CD4-positive, alpha-beta T cell (primary cell): ENCODE measurements around the gene LSM14A. TPM values are rescaled to one million over a fixed set of nuclear protein-coding genes. Genes with fewer than 3 reads are reported as not detected.
"Not testable (repeated sequence)": the region's sequence is repeated elsewhere in the genome, so short reads cannot be mapped to it uniquely, and the experiment has no call there.

Source experiments
- ATAC-seq: fragments of 200-7000 bp; cut with Tn5 transposase; one replicate; pipeline ENCODE4 v1.10.0; 2022; ENCODE audit warnings: mild to moderate bottlenecking; ENCODE audit not compliant: poor library complexity
- CTCF ChIA-PET: fragments of 350-600 bp; sonication (Branson Sonifier 250); formaldehyde crosslinking; loops from one replicate; lab custom pipeline; 2021; ENCODE audit warnings: antibody characterized with exemption, inconsistent platforms; lab: Charles Lee
- POLR2A ChIA-PET: fragments of 350-600 bp; sonication (Branson Sonifier 250); formaldehyde crosslinking; loops from one replicate; lab custom pipeline; 2021; ENCODE audit warnings: antibody characterized with exemption, inconsistent platforms; lab: Charles Lee
- DNase-seq, 14 experiments: peaks; one replicate each; pipeline ENCODE4 v3.0.0-alpha.2; 2013 to 2020; ENCODE audit warnings: mixed read lengths in 2 of 14
- H3K27ac ChIP-seq, 2 donors: one replicate each; pipeline versions ENCODE4 v1.5.1 to v1.7.0; 2013; ENCODE audit warnings: low read length in 2 of 2, low read depth in 1 of 2, mild to moderate bottlenecking in 1 of 2
- H3K27me3 ChIP-seq, 2 experiments: 1 replicate in 1 of 2; 2 replicates in 1 of 2; pipeline versions ENCODE4 v1.6.1 to v1.7.0; 2013; ENCODE audit warnings: low read length in 2 of 2, control low read depth in 1 of 2, mild to moderate bottlenecking in 1 of 2, moderate library complexity in 1 of 2; ENCODE audit not compliant: insufficient read depth in 2 of 2, control insufficient read depth in 1 of 2
- H3K36me3 ChIP-seq: one replicate; pipeline ENCODE4 v1.6.1; 2013; ENCODE audit warnings: low read length, control low read depth; ENCODE audit not compliant: insufficient read depth
- H3K4me1 ChIP-seq: one replicate; pipeline ENCODE4 v1.6.1; 2013; ENCODE audit warnings: low read length, control low read depth; ENCODE audit not compliant: insufficient read depth
- H3K4me3 ChIP-seq: one replicate; pipeline ENCODE4 v1.5.1; 2013; ENCODE audit warnings: mild to moderate bottlenecking, low read length, moderate library complexity
- H3K9me3 ChIP-seq, 2 experiments: 1 replicate in 1 of 2; 2 replicates in 1 of 2; pipeline versions ENCODE4 v1.6.1 to v1.7.0; 2013; ENCODE audit warnings: low read length in 2 of 2, mild to moderate bottlenecking in 2 of 2, control low read depth in 1 of 2, moderate library complexity in 1 of 2; ENCODE audit not compliant: control insufficient read depth in 1 of 2, insufficient read depth in 1 of 2
- H3K27ac Mint-ChIP-seq: one replicate; pipeline ENCODE4 v1.8.0; 2020; ENCODE audit warnings: mixed read lengths
- H3K27me3 Mint-ChIP-seq: one replicate; pipeline ENCODE4 v1.8.0; 2021; ENCODE audit warnings: mixed read lengths
- H3K36me3 Mint-ChIP-seq: one replicate; pipeline ENCODE4 v1.8.0; 2021; ENCODE audit warnings: low read depth, mixed read lengths
- H3K4me1 Mint-ChIP-seq: one replicate; pipeline ENCODE4 v1.8.0; 2021; ENCODE audit warnings: low read depth, mixed read lengths
- H3K4me3 Mint-ChIP-seq: one replicate; pipeline ENCODE4 v1.8.0; 2020; ENCODE audit warnings: mild to moderate bottlenecking, mixed read lengths
- H3K9me3 Mint-ChIP-seq: one replicate; pipeline ENCODE4 v1.8.0; 2020; ENCODE audit warnings: mixed read lengths
- intact Hi-C, 2 experiments: fragments of 100-400 bp; cut with DNase I in 1 of 2; cut with micrococcal nuclease in 1 of 2; formaldehyde crosslinking; loops; one replicate each; pipeline versions ENCODE4 v1.15.1 to v1.9.0; 2023 to 2025; cut with DNase I, micrococcal nuclease
- total RNA-seq, 174 experiments: library from RNA in 2 of 174; stranded (reverse) in 2 of 174; gene quantifications; one replicate each; pipeline ENCODE4 v1.2.3 and lab custom pipeline; 2021 to 2026
- TF ChIP-seq, protein P1 (sequence below): fragments of 200-600 bp; IDR thresholded peaks from one replicate; pipeline ENCODE4 v1.8.0; 2022; ENCODE audit warnings: antibody characterized with exemption, mild to moderate bottlenecking

LSM14A gene
- total RNA-seq, 2 experiments from 2014 or later = 210 to 217 TPM

- Histone ChIP-seq H3K4me3 (no peak overlapping the region), H3K36me3 (no peaks in the 10 kb centered on the region), H3K9me3 (no peaks in the 10 kb centered on the region), H3K27ac (no peak overlapping the region), H3K27me3 (no peaks in the 10 kb centered on the region), H3K4me1 (peaks cover 5% of the 10 kb centered on the region)
- peaks cover 20% of the 10 kb centered on the region for H3K4me1 Mint-ChIP-seq
- H3K27ac Mint-ChIP-seq = no peak overlapping the region
- TF ChIP-seq, protein P1, sequence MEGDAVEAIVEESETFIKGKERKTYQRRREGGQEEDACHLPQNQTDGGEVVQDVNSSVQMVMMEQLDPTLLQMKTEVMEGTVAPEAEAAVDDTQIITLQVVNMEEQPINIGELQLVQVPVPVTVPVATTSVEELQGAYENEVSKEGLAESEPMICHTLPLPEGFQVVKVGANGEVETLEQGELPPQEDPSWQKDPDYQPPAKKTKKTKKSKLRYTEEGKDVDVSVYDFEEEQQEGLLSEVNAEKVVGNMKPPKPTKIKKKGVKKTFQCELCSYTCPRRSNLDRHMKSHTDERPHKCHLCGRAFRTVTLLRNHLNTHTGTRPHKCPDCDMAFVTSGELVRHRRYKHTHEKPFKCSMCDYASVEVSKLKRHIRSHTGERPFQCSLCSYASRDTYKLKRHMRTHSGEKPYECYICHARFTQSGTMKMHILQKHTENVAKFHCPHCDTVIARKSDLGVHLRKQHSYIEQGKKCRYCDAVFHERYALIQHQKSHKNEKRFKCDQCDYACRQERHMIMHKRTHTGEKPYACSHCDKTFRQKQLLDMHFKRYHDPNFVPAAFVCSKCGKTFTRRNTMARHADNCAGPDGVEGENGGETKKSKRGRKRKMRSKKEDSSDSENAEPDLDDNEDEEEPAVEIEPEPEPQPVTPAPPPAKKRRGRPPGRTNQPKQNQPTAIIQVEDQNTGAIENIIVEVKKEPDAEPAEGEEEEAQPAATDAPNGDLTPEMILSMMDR = no peak
- no peaks in the 10 kb centered on the region for H3K27me3 Mint-ChIP-seq
- ChIA-PET POLR2A (no interaction called here), CTCF (no interaction called here)
- ATAC-seq (no peak), DNase-seq (no peak)
- no peaks in the 10 kb centered on the region for H3K9me3 Mint-ChIP-seq
- H3K36me3 Mint-ChIP-seq = peaks cover 7% of the 10 kb centered on the region
- intact Hi-C loops = no loop called here
- H3K4me3 Mint-ChIP-seq = no peak overlapping the region
These were observed 65.0 kb downstream of the LSM14A start for GRCh38 chr19:34237283-34237682.

GRCh38 chr19:34237939-34238338 is 65.6 kb downstream of the LSM14A start:
- ATAC-seq = no peak
- Mint-ChIP-seq H3K4me3 (no peak overlapping the region), H3K9me3 (no peaks in the 10 kb centered on the region), H3K4me1 (peaks cover 13% of the 10 kb centered on the region), H3K27ac (no peak overlapping the region), H3K27me3 (no peaks in the 10 kb centered on the region), H3K36me3 (peaks cover under 1% of the 10 kb centered on the region)
- Histone ChIP-seq H3K4me3 (no peak overlapping the region), H3K4me1 (no peaks in the 10 kb centered on the region), H3K27me3 (no peaks in the 10 kb centered on the region), H3K9me3 (no peaks in the 10 kb centered on the region), H3K27ac (no peak overlapping the region), H3K36me3 (no peaks in the 10 kb centered on the region)
- DNase-seq = no peak
- ChIA-PET POLR2A (no interaction called here), CTCF (interaction anchor here (0.6 kb wide), 1 partner anchor 66 kb away, joined by 3 read pairs; no protein-coding TSS in a partner anchor)
- intact Hi-C loops = no loop called here
- TF ChIP-seq, protein P1 = no peak

DNA sequence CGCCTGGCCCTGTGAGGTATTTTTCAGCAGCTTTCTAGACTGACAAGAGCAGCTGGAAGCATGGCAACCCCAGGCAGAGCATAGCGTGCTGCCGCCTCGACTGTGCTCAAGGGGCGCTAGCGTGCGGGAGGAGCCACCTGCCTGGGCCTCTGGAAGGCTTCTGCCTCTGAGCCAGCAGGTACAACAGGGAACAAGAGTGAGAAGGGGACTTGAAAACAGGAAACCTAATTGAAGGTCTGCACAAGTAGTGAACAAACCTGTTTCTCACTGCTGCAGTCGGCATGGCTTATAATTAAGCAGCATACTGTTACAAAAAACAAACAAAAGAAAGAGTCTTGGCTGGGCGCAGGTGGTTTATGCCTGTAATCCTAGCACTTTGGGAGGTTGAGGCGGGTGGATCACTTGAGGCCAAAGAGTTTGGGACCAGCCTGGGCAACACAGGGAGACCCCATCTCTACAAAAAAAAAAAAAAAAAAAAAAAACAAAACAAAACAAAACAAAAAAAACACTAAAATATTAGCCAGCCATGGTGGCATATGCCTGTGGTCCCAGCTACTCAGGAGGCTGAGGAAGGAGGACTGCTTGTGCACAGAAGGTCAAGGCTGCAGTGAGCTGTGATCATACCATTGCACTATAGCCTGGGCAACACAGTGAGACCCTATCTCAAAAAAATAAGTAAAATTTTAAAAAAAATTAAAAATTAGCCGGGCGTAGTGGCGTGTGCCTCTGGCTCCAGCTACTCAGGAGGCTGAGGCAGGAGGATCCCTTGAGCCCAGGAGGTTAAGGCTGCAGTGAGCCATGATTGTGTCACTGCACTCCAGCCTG is 69.4 kb downstream of the LSM14A start:
- no peaks in the 10 kb centered on the region for H3K36me3 Mint-ChIP-seq
- Histone ChIP-seq H3K9me3 (no peaks in the 10 kb centered on the region), H3K36me3 (no peaks in the 10 kb centered on the region), H3K4me3 (no peak overlapping the region), H3K27ac (no peak overlapping the region), H3K27me3 (no peaks in the 10 kb centered on the region), H3K4me1 (no peaks in the 10 kb centered on the region)
- no peak overlapping the region for H3K4me3 Mint-ChIP-seq
- ChIA-PET POLR2A (interaction anchor here (0.6 kb wide), 1 partner anchor 65 kb away, joined by 3 read pairs; no protein-coding TSS in a partner anchor), CTCF (interaction anchor here (0.6 to 1.1 kb wide), 3 partner anchors 32 to 463 kb away, joined by 3 to 4 read pairs (median 3); no protein-coding TSS in a partner anchor)
- intact Hi-C loops = no loop called here
- no peak overlapping the region for H3K27ac Mint-ChIP-seq
- no peaks in the 10 kb centered on the region for H3K27me3 Mint-ChIP-seq
- TF ChIP-seq, protein P1 = no peak
- DNase-seq (peak in 6 of 14 experiments; percentile 8 to 63 (median 19)), ATAC-seq (peak; percentile 88)
- no peaks in the 10 kb centered on the region for H3K9me3 Mint-ChIP-seq
- peaks cover 10% of the 10 kb centered on the region for H3K4me1 Mint-ChIP-seq

DNA sequence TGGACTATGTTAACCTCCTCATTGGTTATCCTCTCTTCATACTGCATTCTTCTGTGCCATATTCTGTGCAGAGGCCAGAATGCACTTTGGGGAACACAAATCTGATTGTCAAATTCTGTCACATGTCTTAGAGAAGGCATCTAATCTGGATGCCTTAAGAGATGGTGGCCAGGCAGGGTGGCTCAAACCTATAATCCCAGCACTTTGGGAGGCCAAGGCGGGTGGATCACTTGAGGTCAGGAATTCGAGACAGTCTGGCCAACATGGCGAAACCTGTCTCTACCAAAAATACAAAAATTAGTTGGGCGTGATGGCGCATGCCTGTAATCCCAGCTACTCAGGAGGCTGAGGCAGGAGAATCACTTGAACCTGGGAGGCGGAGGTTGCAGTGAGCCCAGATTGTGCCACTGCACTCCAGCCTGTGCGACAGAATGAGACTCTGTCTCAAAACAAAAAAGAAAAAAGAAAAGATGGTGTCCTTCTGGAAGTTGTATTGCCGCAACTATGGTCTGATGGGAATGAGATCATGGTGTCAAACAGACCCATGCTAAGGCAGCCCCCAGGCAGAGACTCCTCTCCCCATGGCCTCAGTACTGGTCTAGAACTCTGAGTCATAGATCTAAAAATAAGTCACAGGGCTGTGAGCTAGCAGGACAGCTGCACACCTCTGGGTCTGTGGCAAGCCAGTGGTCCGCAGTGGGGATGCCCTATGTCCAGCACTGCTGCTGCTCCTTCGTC is 71.0 kb downstream of the LSM14A start:
- H3K4me1 ChIP-seq, POLR2A ChIA-PET, H3K9me3 Mint-ChIP-seq, H3K36me3 Mint-ChIP-seq, H3K27ac Mint-ChIP-seq, H3K36me3 ChIP-seq, H3K4me3 Mint-ChIP-seq, H3K4me3 ChIP-seq, intact Hi-C loops, H3K9me3 ChIP-seq, ATAC-seq, H3K27me3 ChIP-seq, H3K27ac ChIP-seq, H3K27me3 Mint-ChIP-seq, DNase-seq: not testable (repeated sequence)
- peaks cover 10% of the 10 kb centered on the region for H3K4me1 Mint-ChIP-seq
- CTCF ChIA-PET = interaction anchor here (1.1 kb wide), 1 partner anchor 465 kb away, joined by 4 read pairs; no protein-coding TSS in a partner anchor
